Transverse colon (tissue), 4 donors: ENCODE measurements around the gene PDE12. TPM values are rescaled to one million over a fixed set of nuclear protein-coding genes. Genes with fewer than 3 reads are reported as not detected.
A peak's percentile ranks its signal among the peaks of the same experiment; 100 is the strongest.

Experiments used
- DNase-seq: peaks from one replicate; pipeline ENCODE4 v3.0.0-alpha.2; 2019
- H3K27ac ChIP-seq, 4 donors: fragments of 200-600 bp; sonication (generic); 2 replicates each; pipeline ENCODE4 v1.5.1; 2016 to 2018; ENCODE audit warnings: inconsistent platforms in 4 of 4
- H3K27me3 ChIP-seq: fragments of 200-600 bp; sonication (generic); 2 replicates; pipeline ENCODE4 v1.5.1; 2017; ENCODE audit warnings: inconsistent platforms
- H3K36me3 ChIP-seq, 4 donors: fragments of 200-600 bp; sonication (generic); 2 replicates each; pipeline ENCODE4 v1.5.1; 2017 to 2019; ENCODE audit warnings: inconsistent platforms in 4 of 4
- H3K4me1 ChIP-seq, 4 donors: fragments of 200-600 bp; sonication (generic); 2 replicates each; pipeline ENCODE4 v1.5.1; 2017 to 2020; ENCODE audit warnings: inconsistent platforms in 4 of 4
- H3K4me3 ChIP-seq, 4 donors: fragments of 200-600 bp; sonication (generic); 1 replicate in 1 of 4; 2 replicates in 3 of 4; pipeline versions ENCODE4 v1.5.1 to v1.6.1; 2017 to 2019; ENCODE audit warnings: inconsistent platforms in 4 of 4
- H3K9me3 ChIP-seq, 2 donors: fragments of 200-600 bp; sonication (generic); 2 replicates each; pipeline ENCODE4 v1.5.1; 2017 to 2019; ENCODE audit warnings: inconsistent platforms in 2 of 2
- CTCF ChIP-seq, 5 experiments: fragments of 200-600 bp in 3 of 5; fragments of 450-650 bp in 2 of 5; sonication (generic) in 3 of 5; IDR thresholded peaks; 1 replicate in 2 of 5; 2 replicates in 3 of 5; pipeline ENCODE4 v1.5.1; 2016 to 2017; ENCODE audit warnings: antibody characterized with exemption in 5 of 5, inconsistent platforms in 3 of 5, mild to moderate bottlenecking in 2 of 5, moderate library complexity in 1 of 5
- EP300 ChIP-seq: sonication (generic); formaldehyde crosslinking; IDR thresholded peaks from one replicate; pipeline ENCODE4 v1.6.1; 2017; ENCODE audit warnings: antibody characterized with exemption, low read depth
- POLR2A ChIP-seq: fragments of 450-650 bp; IDR thresholded peaks from one replicate; pipeline ENCODE4 v1.6.1; 2016; ENCODE audit warnings: antibody characterized with exemption, mild to moderate bottlenecking, moderate library complexity
- POLR2AphosphoS5 ChIP-seq, 3 donors: sonication (generic); formaldehyde crosslinking; IDR thresholded peaks; one replicate each; pipeline ENCODE4 v1.6.1; 2016; ENCODE audit warnings: antibody characterized with exemption in 3 of 3
- WGBS, 2 donors: methylation state at CpG; one replicate each; pipeline ENCODE4 v1.1.5; 2018; ENCODE audit warnings: low coverage in 1 of 2; 5-methylcytosine and 5-hydroxymethylcytosine counted together
- in situ Hi-C, 4 donors: fragments of 200-750 bp; cut with MboI; loops; one replicate each; pipeline versions ENCODE4 v1.15.0 to v1.15.1; 2017; ENCODE audit warnings: low sequenced_read_pairs in 3 of 4, low pct_ligation_motif_present in 1 of 4, low pct_unique_long_range_greater_than_20kb in 1 of 4
- intact Hi-C: fragments of 100-400 bp; cut with DNase I; formaldehyde crosslinking; loops from one replicate; pipeline ENCODE4 v1.15.1; 2023; ENCODE audit warnings: low total_unique reads
- total RNA-seq, 4 donors: library from RNA; depleted of rRNA; stranded (reverse); fragments of >200 nt; gene quantifications; one replicate each; pipeline ENCODE4 v1.1.0, GENCODE V29; 2016

The PDE12 gene
- total RNA-seq, 4 donors from 2014 or later: 4.2 to 34.8 (median 19.3) TPM

- no peaks in the 10 kb centered on the region for H3K36me3 ChIP-seq
- TF ChIP-seq CTCF (IDR thresholded peaks at IDR 0.05): no peak
- no peak for TF ChIP-seq POLR2A
- TF ChIP-seq EP300: no peak
- no peak for TF ChIP-seq POLR2AphosphoS5 (IDR thresholded peaks at IDR 0.05)
- H3K27me3 ChIP-seq: no peaks in the 10 kb centered on the region
- WGBS, 2 donors: 64 to 65% methylated on average over 2 to 6 of the region's 6 CpGs
- intact Hi-C loops (no loop called here), in situ Hi-C loops (no loop called here)
- peaks cover 10 to 76% (median 23%) of the 10 kb centered on the region in 4 donors for H3K4me1 ChIP-seq
- H3K4me3 ChIP-seq: no peak overlapping the region
- no peaks in the 10 kb centered on the region for H3K9me3 ChIP-seq
- H3K27ac ChIP-seq: no peak overlapping the region
- no peak for DNase-seq
Measured at GRCh38 chr3:57586778-57587177, 30.7 kb downstream of the PDE12 start.

- in situ Hi-C loops (no loop called here), intact Hi-C loops (no loop called here)
- Histone ChIP-seq H3K4me3 (no peak overlapping the region), H3K27me3 (no peaks in the 10 kb centered on the region), H3K27ac (no peak overlapping the region), H3K9me3 (no peaks in the 10 kb centered on the region), H3K36me3 (no peaks in the 10 kb centered on the region), H3K4me1 (peaks cover 18 to 76% (median 22%) of the 10 kb centered on the region in 4 donors)
- TF ChIP-seq POLR2AphosphoS5 (IDR thresholded peaks at IDR 0.05): no peak
- no peak for DNase-seq
- 76 to 89% methylated on average over 1 to 2 of the region's 2 CpGs for WGBS, 2 donors
Measured at GRCh38 chr3:57587905-57588304, 31.8 kb downstream of the PDE12 start.

GRCh38 chr3:57592306-57592705, 36.2 kb downstream of the PDE12 start:
- H3K4me3 ChIP-seq: no peak overlapping the region
- no peaks in the 10 kb centered on the region for H3K27me3 ChIP-seq
- H3K36me3 ChIP-seq: no peaks in the 10 kb centered on the region
- no peak overlapping the region for H3K27ac ChIP-seq
- 60 to 68% methylated on average over 4 to 6 of the region's 6 CpGs for WGBS, 2 donors
- TF ChIP-seq EP300: no peak
- TF ChIP-seq POLR2AphosphoS5 (IDR thresholded peaks at IDR 0.05): no peak
- TF ChIP-seq CTCF (IDR thresholded peaks at IDR 0.05): no peak
- TF ChIP-seq POLR2A: no peak
- no peak for DNase-seq
- intact Hi-C loops (no loop called here), in situ Hi-C loops (no loop called here)
- no peaks in the 10 kb centered on the region for H3K9me3 ChIP-seq
- peaks cover 25 to 68% (median 37%) of the 10 kb centered on the region in 4 donors for H3K4me1 ChIP-seq

GRCh38 chr3:57594144-57594543, 38.1 kb downstream of the PDE12 start:
- Histone ChIP-seq H3K4me1 (peaks cover 33 to 65% (median 48%) of the 10 kb centered on the region in 4 donors), H3K36me3 (no peaks in the 10 kb centered on the region), H3K27ac (peak overlapping the region in 1 of 4 donors; percentile 100), H3K4me3 (peak overlapping the region in 1 of 4 donors; percentile 92), H3K27me3 (no peaks in the 10 kb centered on the region), H3K9me3 (no peaks in the 10 kb centered on the region)
- WGBS, 2 donors: 70 to 76% methylated on average over 4 of the region's 4 CpGs
- intact Hi-C loops (no loop called here), in situ Hi-C loops (no loop called here)
- no peak for DNase-seq
- TF ChIP-seq EP300 (no peak), CTCF (IDR thresholded peaks at IDR 0.05) (no peak), POLR2AphosphoS5 (IDR thresholded peaks at IDR 0.05) (no peak), POLR2A (no peak)

- H3K4me3 ChIP-seq: peak overlapping the region in 2 of 4 donors; percentile 73 to 92
- peaks cover 36 to 66% (median 51%) of the 10 kb centered on the region in 4 donors for H3K4me1 ChIP-seq
- no peaks in the 10 kb centered on the region for H3K9me3 ChIP-seq
- TF ChIP-seq CTCF (IDR thresholded peaks at IDR 0.05) (no peak), EP300 (no peak), POLR2AphosphoS5 (IDR thresholded peaks at IDR 0.05) (no peak), POLR2A (no peak)
- WGBS, 2 donors: 34 to 37% methylated on average over 5 of the region's 5 CpGs
- intact Hi-C loops: no loop called here
- no peaks in the 10 kb centered on the region for H3K36me3 ChIP-seq
- in situ Hi-C loops: no loop called here
- H3K27ac ChIP-seq: peak overlapping the region; percentile 97 to 100 (median 100)
- no peaks in the 10 kb centered on the region for H3K27me3 ChIP-seq
- no peak for DNase-seq
Measured at GRCh38 chr3:57594576-57594975, 38.5 kb downstream of the PDE12 start.
